H1 (cell line): ENCODE data around the gene SLC2A4RG. TPM values are rescaled to one million over a fixed set of nuclear protein-coding genes. Genes with fewer than 3 reads are reported as not detected.

Experiments
- MAX ChIP-seq: IDR thresholded peaks from 2 replicates; pipeline ENCODE4 v1.6.1; 2012; ENCODE audit warnings: inconsistent platforms
- polyA plus RNA-seq, 7 experiments: library from polyadenylated mRNA; depleted of rRNA in 3 of 7; stranded (reverse) in 5 of 7; unstranded in 2 of 7; fragments of >200 nt in 5 of 7; fragments of 200-250 nt in 2 of 7; gene quantifications; 1 replicate in 5 of 7; 2 replicates in 1 of 7; 4 replicates in 1 of 7; pipeline versions ENCODE4 v1.2.1 to v1.2.3, GENCODE V29; 2011 to 2013; ENCODE audit warnings: missing spikeins in 2 of 7, mixed read lengths in 2 of 7
- total RNA-seq: library from RNA; stranded (reverse); fragmentation: NEBNext Ultra II Directional; extraction: Animal tissue kit (Norgen Biotek cat#: 25700); gene quantifications from 2 replicates; pipeline ENCODE4 v1.2.1, GENCODE V29; 2021

The SLC2A4RG gene
- total and polyA plus RNA-seq, 2 of the 8 experiments (the other 6 are each of a cell fraction or from before 2014, with no cell fraction given): 15.9 to 29.1 TPM

DNA sequence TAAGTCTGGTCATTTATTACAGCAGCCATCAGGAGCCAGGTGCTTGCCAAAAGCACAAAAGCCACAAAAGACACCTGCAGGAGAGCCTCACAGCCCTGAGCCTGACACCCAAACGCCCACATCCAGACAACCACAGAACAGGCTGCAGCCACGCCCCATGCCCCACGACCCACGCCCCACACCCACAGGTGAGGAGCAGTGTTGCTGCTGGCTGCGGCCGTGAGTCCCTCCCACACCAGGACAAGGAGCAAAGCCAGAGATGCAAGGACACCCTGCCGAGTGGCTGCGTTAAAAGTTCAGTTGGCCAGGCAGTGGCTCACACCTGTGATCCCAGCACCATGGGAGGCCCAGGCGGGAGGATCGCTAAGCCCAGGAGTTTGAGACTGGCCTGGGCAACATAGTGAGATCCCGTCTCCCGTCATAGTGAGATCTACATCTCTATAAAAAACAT, 43.0 kb downstream of the SLC2A4RG start (continued):
- no peak for TF ChIP-seq MAX
